NCI-H187 treated with DMSO at 0.1 percent for 48 hours (cell line): Measurements from ENCODE around the gene ZNF76.
"Not testable (repeated sequence)": the region's sequence is repeated elsewhere in the genome, so short reads cannot be mapped to it uniquely, and the experiment has no call there.

Experiments
- DNase-seq: peaks from one replicate; lab custom pipeline; 2025; lab: John Stamatoyannopoulos, UW

ZNF76 gene

DNA sequence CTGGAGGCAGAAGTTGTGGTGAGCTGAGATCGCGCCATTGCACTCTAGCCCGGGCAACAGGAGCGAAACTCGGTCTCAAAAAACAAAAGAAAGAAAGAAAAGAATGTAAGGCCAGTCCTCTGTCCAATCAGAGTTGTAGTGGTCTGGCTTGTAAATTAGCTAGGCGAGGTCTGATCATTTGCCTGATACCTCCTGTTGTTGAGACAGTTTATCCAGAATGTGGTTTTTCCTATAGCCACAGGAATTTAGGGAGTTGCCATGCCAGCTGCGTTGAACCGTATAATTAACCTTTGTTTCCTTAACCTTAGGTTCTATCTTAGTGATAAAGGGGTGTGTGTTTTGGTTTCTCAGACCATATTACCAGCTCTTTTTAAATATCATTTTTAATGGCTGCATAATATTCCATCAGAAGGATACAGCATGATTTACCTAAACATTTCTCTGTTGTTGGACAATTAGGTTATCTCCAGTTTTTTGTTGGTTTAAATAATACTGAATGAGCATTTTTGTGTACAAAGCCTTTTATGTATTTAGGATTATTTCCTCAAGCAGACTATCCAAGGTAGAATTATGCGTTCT is 71.1 kb downstream of the ZNF76 start:
- no peak for DNase-seq

GRCh38 chr6:35332074-35332887 is 72.7 kb downstream of the ZNF76 start:
- not testable (repeated sequence) for DNase-seq

- no peak for DNase-seq
Measured at GRCh38 chr6:35341557-35341956, 82.0 kb downstream of the ZNF76 start.

DNA sequence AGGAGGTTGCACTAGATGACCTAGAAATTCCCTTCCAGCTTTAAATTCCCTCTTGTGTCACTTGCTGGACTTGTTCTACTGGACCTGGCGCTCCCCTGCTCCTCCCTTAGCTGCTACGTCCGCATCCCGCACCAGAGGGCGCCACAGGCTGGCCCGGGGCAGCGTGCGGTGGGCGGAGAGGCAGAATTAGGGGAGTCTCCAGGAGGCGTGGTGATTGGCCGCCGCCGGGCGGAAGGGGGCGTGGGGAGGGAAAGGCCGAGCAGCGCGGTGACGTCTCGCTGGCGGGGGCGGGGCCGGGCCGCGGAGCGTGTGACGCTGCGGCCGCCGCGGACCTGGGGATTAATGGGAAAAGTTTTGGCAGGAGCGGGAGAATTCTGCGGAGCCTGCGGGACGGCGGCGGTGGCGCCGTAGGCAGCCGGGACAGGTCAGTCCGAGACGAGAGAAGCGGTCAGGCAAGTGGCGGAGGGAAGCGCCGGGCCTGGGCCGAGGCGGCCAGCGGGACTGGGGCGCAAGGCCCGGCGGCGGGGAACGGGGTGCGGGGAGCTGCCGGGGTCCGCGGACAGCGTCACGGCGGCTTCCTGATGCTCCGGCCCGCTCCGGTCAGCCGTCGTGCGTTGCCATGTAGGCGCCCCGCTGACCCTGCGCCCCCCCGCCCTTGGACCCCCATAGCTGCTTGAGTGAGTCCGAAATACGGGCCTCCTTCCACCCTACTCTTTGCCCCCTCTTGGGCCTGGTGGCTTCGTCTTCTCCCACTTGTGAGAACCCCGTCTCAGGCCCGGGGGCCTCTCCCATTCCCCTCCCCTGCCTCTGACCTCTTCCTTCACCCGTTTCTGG is 82.9 kb downstream of the ZNF76 start, which contains the start of gene PPARD:
PPARD (plus strand) TSS at position 301 of the 834 bp plus-strand sequence. CDS start 68,530 bp downstream, outside the sequence.
- peak; percentile 60 for DNase-seq

DNA sequence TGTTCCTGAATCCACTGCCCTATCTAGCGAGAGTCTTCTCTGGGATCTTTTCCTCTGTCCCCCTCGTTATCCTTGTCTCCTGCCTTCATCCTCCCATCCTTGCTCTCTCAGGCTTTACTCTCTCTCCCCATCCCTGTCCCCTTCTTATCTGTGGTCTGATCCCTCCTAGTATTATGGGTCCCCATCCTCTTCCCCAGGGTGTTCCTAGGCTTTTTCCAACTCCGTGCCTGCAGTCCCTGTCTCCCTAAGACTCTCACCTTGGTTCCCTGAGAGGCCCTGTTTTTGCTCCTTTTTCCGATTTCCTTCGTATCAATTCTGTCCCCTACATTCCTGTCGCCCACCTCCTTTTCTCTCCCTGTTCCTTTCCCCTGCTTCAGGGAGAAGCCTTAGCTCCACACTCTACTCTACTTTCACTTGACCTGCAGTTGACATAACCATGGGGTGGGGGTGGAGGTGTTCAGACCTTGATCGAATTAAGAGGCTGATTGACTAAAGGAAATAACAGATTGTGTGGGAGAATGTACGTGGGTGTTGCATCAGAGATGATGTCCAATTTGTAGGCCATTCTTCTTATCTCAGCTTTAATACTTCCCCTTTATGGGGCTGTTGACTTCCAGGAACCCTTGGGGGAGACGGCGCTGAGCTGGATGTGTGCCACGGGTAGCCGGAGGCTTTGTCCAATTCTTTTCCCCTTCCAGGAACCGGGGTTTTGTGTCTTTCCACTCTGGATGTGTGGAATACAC is 83.7 kb downstream of the ZNF76 start:
- no peak for DNase-seq

GRCh38 chr6:35343835-35344550 is 84.5 kb downstream of the ZNF76 start:
- DNase-seq: no peak
